Hepatocyte (in vitro differentiated cells): ENCODE results near the gene LEF1. TPM values are rescaled to one million over a fixed set of nuclear protein-coding genes. Genes with fewer than 3 reads are reported as not detected.

Experiments
- DNase-seq: peaks from one replicate; pipeline ENCODE4 v3.0.0-alpha.2; 2016; ENCODE audit warnings: low spot score
- H2AFZ ChIP-seq: fragments of 200-600 bp; sonication (generic); 2 replicates; pipeline ENCODE4 v1.6.0; 2016; ENCODE audit warnings: antibody characterized with exemption, mild to moderate bottlenecking
- H3K27ac ChIP-seq: fragments of 200-600 bp; sonication (generic); 2 replicates; pipeline ENCODE4 v1.5.1; 2016; ENCODE audit warnings: mild to moderate bottlenecking
- H3K27me3 ChIP-seq: fragments of 200-600 bp; sonication (generic); 2 replicates; pipeline ENCODE4 v1.6.1; 2016
- H3K36me3 ChIP-seq: fragments of 200-600 bp; sonication (generic); replicated peaks from 2 replicates; pipeline ENCODE4 v1.5.1; 2016; ENCODE audit warnings: low read depth; ENCODE audit not compliant: insufficient read depth
- H3K4me1 ChIP-seq: fragments of 200-600 bp; sonication (generic); 2 replicates; pipeline ENCODE4 v1.5.1; 2016; ENCODE audit warnings: mild to moderate bottlenecking, moderate library complexity; ENCODE audit not compliant: insufficient read depth
- H3K4me2 ChIP-seq: fragments of 200-600 bp; sonication (generic); 2 replicates; pipeline ENCODE4 v1.6.0; 2016
- H3K4me3 ChIP-seq: fragments of 200-600 bp; sonication (generic); 2 replicates; pipeline ENCODE4 v1.5.1; 2016; ENCODE audit warnings: mild to moderate bottlenecking
- H3K79me2 ChIP-seq: fragments of 200-600 bp; sonication (generic); 2 replicates; pipeline ENCODE4 v1.6.0; 2017; ENCODE audit warnings: mild to moderate bottlenecking
- H3K9me2 ChIP-seq: fragments of 200-600 bp; sonication (generic); replicated peaks from 2 replicates; pipeline ENCODE4 v1.6.0; 2017; ENCODE audit warnings: mild to moderate bottlenecking; ENCODE audit not compliant: insufficient read depth
- H3K9me3 ChIP-seq: fragments of 200-600 bp; sonication (generic); 2 replicates; pipeline ENCODE4 v1.5.1; 2016; ENCODE audit warnings: low read depth, mild to moderate bottlenecking
- H4K20me1 ChIP-seq: fragments of 200-600 bp; sonication (generic); 2 replicates; pipeline ENCODE4 v1.6.0; 2016; ENCODE audit warnings: mild to moderate bottlenecking; ENCODE audit not compliant: insufficient read depth, poor library complexity, severe bottlenecking
- EZH2 ChIP-seq: fragments of 200-600 bp; sonication (generic); IDR thresholded peaks from 2 replicates; pipeline ENCODE4 v1.6.1; 2016; ENCODE audit warnings: antibody characterized with exemption, mild to moderate bottlenecking, borderline replicate concordance
- EZH2phosphoT487 ChIP-seq: fragments of 200-600 bp; sonication (generic); IDR thresholded peaks from one replicate; pipeline ENCODE4 v1.6.1; 2018; ENCODE audit warnings: antibody characterized with exemption, mild to moderate bottlenecking, low read depth, moderate library complexity; ENCODE audit not compliant: unreplicated experiment, severe bottlenecking
- WGBS: methylation state at CpG from one replicate; pipeline ENCODE4 v1.1.6; 2016; ENCODE audit warnings: low lambda C conversion rate; ENCODE audit errors: missing lambda C conversion rate; 5-methylcytosine and 5-hydroxymethylcytosine counted together
- polyA plus RNA-seq: library from polyadenylated mRNA; unstranded; fragments of >200 nt; fragmentation: Nextera tagmentation; extraction: Ambion mirVana; gene quantifications from 2 replicates; pipeline ENCODE4 v1.2.1, GENCODE V29; 2016
- total RNA-seq: library from RNA; depleted of rRNA; stranded (reverse); fragments of >200 nt; gene quantifications from 2 replicates; pipeline ENCODE4 v1.2.3, GENCODE V29; 2014
- TF ChIP-seq, protein P1 (sequence below): fragments of 200-600 bp; sonication (generic); IDR thresholded peaks from 2 replicates; pipeline ENCODE4 v1.5.1; 2016; ENCODE audit warnings: antibody characterized with exemption, mild to moderate bottlenecking; ENCODE audit not compliant: poor library complexity

LEF1 gene
- total and polyA plus RNA-seq, 2 experiments from 2014 or later = 8.6 to 10.4 TPM

DNA sequence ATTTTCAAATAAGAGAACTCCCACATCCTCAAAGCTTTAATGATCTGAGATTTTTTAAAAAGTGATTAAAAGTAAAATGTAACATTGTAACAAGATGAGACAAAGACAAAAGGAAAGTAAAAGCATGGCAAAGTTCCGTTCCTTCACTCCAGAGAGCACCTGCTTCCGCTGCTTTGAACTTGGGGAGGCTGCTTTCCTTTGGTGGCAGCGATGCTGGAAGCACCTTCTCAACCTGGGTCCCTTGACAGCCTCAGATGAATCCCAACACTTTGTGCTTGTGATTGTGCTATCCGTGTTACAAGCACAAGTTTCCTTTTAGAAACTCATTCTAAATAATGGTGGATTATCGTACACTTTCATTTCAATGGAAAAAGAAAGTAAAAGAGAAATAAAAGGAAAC, 119.3 kb downstream of the LEF1 start:
- H3K4me3 ChIP-seq = no peak overlapping the region
- H3K27me3 ChIP-seq = no peaks in the 10 kb centered on the region
- H4K20me1 ChIP-seq = no peaks in the 10 kb centered on the region
- H3K9me3 ChIP-seq = no peaks in the 10 kb centered on the region
- H2AFZ ChIP-seq = no peak overlapping the region
- peaks cover 18% of the 10 kb centered on the region for H3K4me1 ChIP-seq
- H3K4me2 ChIP-seq = no peak overlapping the region
- TF ChIP-seq, protein P1, sequence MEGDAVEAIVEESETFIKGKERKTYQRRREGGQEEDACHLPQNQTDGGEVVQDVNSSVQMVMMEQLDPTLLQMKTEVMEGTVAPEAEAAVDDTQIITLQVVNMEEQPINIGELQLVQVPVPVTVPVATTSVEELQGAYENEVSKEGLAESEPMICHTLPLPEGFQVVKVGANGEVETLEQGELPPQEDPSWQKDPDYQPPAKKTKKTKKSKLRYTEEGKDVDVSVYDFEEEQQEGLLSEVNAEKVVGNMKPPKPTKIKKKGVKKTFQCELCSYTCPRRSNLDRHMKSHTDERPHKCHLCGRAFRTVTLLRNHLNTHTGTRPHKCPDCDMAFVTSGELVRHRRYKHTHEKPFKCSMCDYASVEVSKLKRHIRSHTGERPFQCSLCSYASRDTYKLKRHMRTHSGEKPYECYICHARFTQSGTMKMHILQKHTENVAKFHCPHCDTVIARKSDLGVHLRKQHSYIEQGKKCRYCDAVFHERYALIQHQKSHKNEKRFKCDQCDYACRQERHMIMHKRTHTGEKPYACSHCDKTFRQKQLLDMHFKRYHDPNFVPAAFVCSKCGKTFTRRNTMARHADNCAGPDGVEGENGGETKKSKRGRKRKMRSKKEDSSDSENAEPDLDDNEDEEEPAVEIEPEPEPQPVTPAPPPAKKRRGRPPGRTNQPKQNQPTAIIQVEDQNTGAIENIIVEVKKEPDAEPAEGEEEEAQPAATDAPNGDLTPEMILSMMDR = no peak
- TF ChIP-seq EZH2 (no peak), EZH2phosphoT487 (no peak)
- no peak overlapping the region for H3K27ac ChIP-seq
- no peaks in the 10 kb centered on the region for H3K36me3 ChIP-seq
- no peak for DNase-seq
- no peaks in the 10 kb centered on the region for H3K9me2 ChIP-seq
- H3K79me2 ChIP-seq = no peaks in the 10 kb centered on the region
- WGBS = 96% methylated on average over 5 of the region's 5 CpGs

DNA sequence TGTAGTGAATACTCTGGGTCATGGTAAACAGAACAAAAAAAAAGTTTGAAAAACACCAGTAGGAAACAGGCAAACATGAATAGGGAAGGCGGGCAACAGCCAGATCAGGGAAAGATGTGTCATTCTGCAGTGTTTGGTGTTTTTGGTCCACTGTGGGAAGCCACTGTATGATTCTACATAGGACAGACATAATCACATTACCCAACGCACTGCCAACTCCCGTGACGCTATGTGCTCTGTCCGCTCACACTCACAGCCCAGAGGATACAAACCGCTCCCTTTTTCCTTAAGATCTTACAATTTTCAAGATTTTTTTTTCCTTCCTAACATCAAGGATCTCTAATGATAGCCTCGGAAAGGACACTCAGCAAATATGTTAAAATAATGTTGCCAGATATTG, 119.7 kb downstream of the LEF1 start:
- H3K4me3 ChIP-seq = no peak overlapping the region
- H3K9me3 ChIP-seq = no peaks in the 10 kb centered on the region
- no peaks in the 10 kb centered on the region for H3K27me3 ChIP-seq
- no peak overlapping the region for H3K27ac ChIP-seq
- 93% methylated on average over 7 of the region's 7 CpGs for WGBS
- H2AFZ ChIP-seq = no peak overlapping the region
- no peaks in the 10 kb centered on the region for H3K36me3 ChIP-seq
- H4K20me1 ChIP-seq = no peaks in the 10 kb centered on the region
- no peaks in the 10 kb centered on the region for H3K9me2 ChIP-seq
- TF ChIP-seq EZH2 (no peak), EZH2phosphoT487 (no peak)
- TF ChIP-seq, protein P1 = no peak
- no peak for DNase-seq
- no peaks in the 10 kb centered on the region for H3K79me2 ChIP-seq
- H3K4me1 ChIP-seq = peaks cover 18% of the 10 kb centered on the region
- no peak overlapping the region for H3K4me2 ChIP-seq

DNA sequence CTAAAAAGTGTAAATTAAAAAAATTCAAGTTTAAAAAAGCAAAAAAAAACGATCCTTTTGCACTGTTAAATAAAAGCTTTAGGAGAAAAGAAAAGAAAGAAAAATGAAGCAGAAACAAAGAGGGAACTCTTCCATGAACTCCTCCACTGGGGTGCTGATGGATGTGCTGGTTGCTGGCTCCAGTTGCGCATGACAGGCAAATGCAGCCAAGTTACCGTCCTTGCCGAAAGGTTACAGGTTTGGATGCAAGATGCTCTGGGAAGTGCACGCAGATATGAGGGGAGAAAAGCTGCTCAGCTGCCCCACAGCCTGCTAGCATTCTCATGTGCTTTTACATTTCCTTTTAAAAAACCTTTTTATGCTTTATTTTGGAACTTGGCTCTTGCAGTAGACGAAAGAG, 120.6 kb downstream of the LEF1 start:
- Histone ChIP-seq H3K9me2 (no peaks in the 10 kb centered on the region), H4K20me1 (no peaks in the 10 kb centered on the region), H3K27me3 (no peaks in the 10 kb centered on the region), H3K27ac (no peak overlapping the region), H3K79me2 (no peaks in the 10 kb centered on the region), H3K4me2 (no peak overlapping the region), H3K4me3 (no peak overlapping the region), H3K36me3 (no peaks in the 10 kb centered on the region), H2AFZ (no peak overlapping the region), H3K4me1 (peaks cover 10% of the 10 kb centered on the region), H3K9me3 (no peaks in the 10 kb centered on the region)
- WGBS = 91% methylated on average over 6 of the region's 6 CpGs
- TF ChIP-seq EZH2 (no peak), EZH2phosphoT487 (no peak)
- TF ChIP-seq, protein P1 = no peak
- no peak for DNase-seq

DNA sequence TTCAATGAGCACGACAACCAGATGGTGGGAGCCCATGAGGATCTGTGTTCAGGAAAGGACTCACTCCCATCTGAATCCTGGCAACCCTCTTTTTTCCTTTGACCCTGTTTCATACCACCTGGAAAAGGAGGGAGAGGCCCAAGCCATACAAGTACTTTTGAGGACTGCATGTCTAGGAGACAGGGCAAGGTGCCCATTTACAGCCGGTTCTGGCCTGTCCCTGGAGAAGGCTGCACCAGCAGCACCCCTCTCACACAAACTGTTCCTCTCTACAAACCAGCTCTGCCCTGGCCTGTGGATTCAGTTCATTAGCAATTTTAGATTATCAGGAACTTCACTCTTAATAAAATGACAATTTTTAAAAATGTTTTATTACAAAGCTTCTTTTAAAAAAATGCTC, 121.5 kb downstream of the LEF1 start:
- H3K9me2 ChIP-seq = no peaks in the 10 kb centered on the region
- no peak overlapping the region for H2AFZ ChIP-seq
- no peak overlapping the region for H3K4me2 ChIP-seq
- H3K9me3 ChIP-seq = no peaks in the 10 kb centered on the region
- H3K27ac ChIP-seq = no peak overlapping the region
- 95% methylated on average over 2 of the region's 2 CpGs for WGBS
- DNase-seq = no peak
- no peaks in the 10 kb centered on the region for H3K36me3 ChIP-seq
- no peaks in the 10 kb centered on the region for H3K27me3 ChIP-seq
- H3K79me2 ChIP-seq = no peaks in the 10 kb centered on the region
- no peaks in the 10 kb centered on the region for H4K20me1 ChIP-seq
- H3K4me3 ChIP-seq = no peak overlapping the region
- H3K4me1 ChIP-seq = peaks cover 9% of the 10 kb centered on the region
- TF ChIP-seq, protein P1 = no peak
- TF ChIP-seq EZH2phosphoT487 (no peak), EZH2 (no peak)
